Measurements from ENCODE around the gene ASB18.

ASB18 gene

GRCh38 chr2:236171181-236171679 is 93.0 kb downstream of the ASB18 start:
- DNase-seq: no peak

GRCh38 chr2:236170590-236171165 is 93.5 kb downstream of the ASB18 start:
- DNase-seq: no peak

- no peak for DNase-seq
These were observed 94.2 kb downstream of the ASB18 start for GRCh38 chr2:236169741-236170589.

- DNase-seq: no peak
These were observed 95.0 kb downstream of the ASB18 start for GRCh38 chr2:236169151-236169721.

- DNase-seq: no peak
These were observed 95.8 kb downstream of the ASB18 start, which contains the start of gene GBX2 for GRCh38 chr2:236168110-236169080. Gene GBX2 (minus strand): TSS chr2:236168386. CDS start chr2:236167971, 415 bp downstream.

GRCh38 chr2:236167297-236168109 is 96.7 kb downstream of the ASB18 start:
- no peak for DNase-seq

GRCh38 chr2:236166796-236167296 is 97.4 kb downstream of the ASB18 start:
- DNase-seq: no peak

GRCh38 chr2:236165842-236166795 is 98.1 kb downstream of the ASB18 start:
- DNase-seq: no peak

GRCh38 chr2:236164925-236165841 is 99.0 kb downstream of the ASB18 start:
- no peak for DNase-seq

GRCh38 chr2:236164201-236164924 is 99.8 kb downstream of the ASB18 start:
- DNase-seq: no peak

GRCh38 chr2:236163471-236164200 is 100.6 kb downstream of the ASB18 start:
- no peak for DNase-seq

- no peak for DNase-seq
These were observed 101.2 kb downstream of the ASB18 start for GRCh38 chr2:236162882-236163470.

GRCh38 chr2:236162031-236162845 is 102.0 kb downstream of the ASB18 start:
- DNase-seq: no peak

GRCh38 chr2:236161531-236161930 is 102.7 kb downstream of the ASB18 start:
- DNase-seq: no peak

GRCh38 chr2:236161082-236161462 is 103.1 kb downstream of the ASB18 start:
- DNase-seq: no peak

- DNase-seq: no peak
These were observed 103.7 kb downstream of the ASB18 start for GRCh38 chr2:236160366-236161081.

Data from NK-92 treated with Interleukin-12 subunit alpha and Interleukin-12 subunit beta, amount 100 ng/mL, for 24 hours (cell line).